SH-SY5Y (cell line): ENCODE measurements around the gene TMEM53.

ENCODE experiments used
- GATA2 ChIP-seq: IDR thresholded peaks from 2 replicates; pipeline ENCODE4 v1.6.1; 2011; ENCODE audit warnings: mild to moderate bottlenecking, low read depth, low read length
- GATA3 ChIP-seq: IDR thresholded peaks from 2 replicates; pipeline ENCODE4 v1.6.1; 2011; ENCODE audit warnings: low read depth, mild to moderate bottlenecking, low read length, moderate library complexity

GRCh38 chr1:44684525-44684924 is 10.2 kb upstream of the TMEM53 start:
- TF ChIP-seq GATA2 (no peak), GATA3 (no peak)
